Activated B cell treated with CpG ODN at 0.5 μM for 24 hours (primary cell): ENCODE data around the gene USE1. TPM values are rescaled to one million over a fixed set of nuclear protein-coding genes. Genes with fewer than 3 reads are reported as not detected.

Source experiments
- ATAC-seq: fragments of 200-7000 bp; cut with Tn5 transposase; one replicate; pipeline ENCODE4 v1.10.0; 2021; ENCODE audit warnings: low read depth, mild to moderate bottlenecking, moderate library complexity
- CTCF ChIA-PET: fragments of 350-600 bp; sonication (Branson Sonifier 250); formaldehyde crosslinking; loops from one replicate; lab custom pipeline; 2021; ENCODE audit warnings: antibody characterized with exemption; lab: Charles Lee
- POLR2A ChIA-PET: fragments of 350-600 bp; sonication (Branson Sonifier 250); formaldehyde crosslinking; loops from one replicate; lab custom pipeline; 2021; ENCODE audit warnings: antibody characterized with exemption; lab: Charles Lee
- DNase-seq: peaks from one replicate; pipeline ENCODE4 v3.0.0; 2022
- H3K27ac Mint-ChIP-seq: one replicate; pipeline ENCODE4 v1.8.0; 2020; ENCODE audit warnings: mixed read lengths
- H3K27me3 Mint-ChIP-seq: one replicate; pipeline ENCODE4 v1.8.0; 2021; ENCODE audit warnings: mixed read lengths
- H3K36me3 Mint-ChIP-seq: one replicate; pipeline ENCODE4 v1.8.0; 2021; ENCODE audit warnings: low read depth, mixed read lengths
- H3K4me1 Mint-ChIP-seq: one replicate; pipeline ENCODE4 v1.8.0; 2021; ENCODE audit warnings: mixed read lengths
- H3K4me3 Mint-ChIP-seq: one replicate; pipeline ENCODE4 v1.8.0; 2020; ENCODE audit warnings: mild to moderate bottlenecking, mixed read lengths
- H3K9me3 Mint-ChIP-seq: one replicate; pipeline ENCODE4 v1.8.0; 2020; ENCODE audit warnings: mixed read lengths
- intact Hi-C: fragments of 100-400 bp; cut with micrococcal nuclease; formaldehyde crosslinking; loops from one replicate; pipeline ENCODE4 v1.15.1; 2024
- total RNA-seq: library from RNA; stranded (reverse); gene quantifications from 2 replicates; pipeline ENCODE4 v1.2.3, GENCODE V29; 2022
- TF ChIP-seq, protein P1 (sequence below): fragments of 200-600 bp; IDR thresholded peaks from one replicate; pipeline ENCODE4 v1.8.0; 2022; ENCODE audit warnings: antibody characterized with exemption, mild to moderate bottlenecking

The USE1 gene
- total RNA-seq, 1 donor from 2014 or later: 43.4 TPM

DNA sequence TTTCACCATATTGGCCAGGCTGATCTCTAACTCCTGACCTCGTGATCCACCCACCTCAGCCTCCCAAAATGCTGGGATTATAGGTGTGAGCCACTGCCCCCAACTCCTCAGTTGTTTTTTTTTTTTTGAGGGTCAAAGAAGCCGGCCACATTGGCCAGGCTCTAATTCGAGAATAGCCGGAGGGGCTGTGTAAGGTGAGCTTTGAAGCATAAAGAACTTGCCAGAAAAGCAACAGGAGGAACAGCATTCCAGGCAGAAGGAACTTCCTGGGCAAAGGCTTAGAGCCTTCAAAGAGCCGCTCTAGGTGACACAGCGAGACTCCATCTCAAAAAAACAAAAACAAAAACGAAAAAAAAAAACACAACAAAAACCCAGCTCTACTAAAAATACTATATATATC, 50.9 kb downstream of the USE1 start:
- Mint-ChIP-seq H3K27me3 (no peaks in the 10 kb centered on the region), H3K27ac (peak overlapping the region; percentile 93), H3K4me1 (peaks cover 30% of the 10 kb centered on the region), H3K36me3 (peaks cover 21% of the 10 kb centered on the region), H3K4me3 (no peak overlapping the region), H3K9me3 (no peaks in the 10 kb centered on the region)
- TF ChIP-seq, protein P1, sequence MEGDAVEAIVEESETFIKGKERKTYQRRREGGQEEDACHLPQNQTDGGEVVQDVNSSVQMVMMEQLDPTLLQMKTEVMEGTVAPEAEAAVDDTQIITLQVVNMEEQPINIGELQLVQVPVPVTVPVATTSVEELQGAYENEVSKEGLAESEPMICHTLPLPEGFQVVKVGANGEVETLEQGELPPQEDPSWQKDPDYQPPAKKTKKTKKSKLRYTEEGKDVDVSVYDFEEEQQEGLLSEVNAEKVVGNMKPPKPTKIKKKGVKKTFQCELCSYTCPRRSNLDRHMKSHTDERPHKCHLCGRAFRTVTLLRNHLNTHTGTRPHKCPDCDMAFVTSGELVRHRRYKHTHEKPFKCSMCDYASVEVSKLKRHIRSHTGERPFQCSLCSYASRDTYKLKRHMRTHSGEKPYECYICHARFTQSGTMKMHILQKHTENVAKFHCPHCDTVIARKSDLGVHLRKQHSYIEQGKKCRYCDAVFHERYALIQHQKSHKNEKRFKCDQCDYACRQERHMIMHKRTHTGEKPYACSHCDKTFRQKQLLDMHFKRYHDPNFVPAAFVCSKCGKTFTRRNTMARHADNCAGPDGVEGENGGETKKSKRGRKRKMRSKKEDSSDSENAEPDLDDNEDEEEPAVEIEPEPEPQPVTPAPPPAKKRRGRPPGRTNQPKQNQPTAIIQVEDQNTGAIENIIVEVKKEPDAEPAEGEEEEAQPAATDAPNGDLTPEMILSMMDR: no peak
- ATAC-seq (no peak), DNase-seq (no peak)
- intact Hi-C loops: loop anchor here (2.0 to 5.0 kb wide), 5 partner anchors 15 to 1934 kb away; partner anchors contain the start of genes ANKLE1 and BRD4
- POLR2A ChIA-PET: interaction anchor here (0.7 to 3.1 kb wide), 20 partner anchors 9 to 680 kb away, joined by 3 to 40 read pairs (median 4); partner anchors contain the start of genes ANKLE1, BST2, DDA1 and JAK3
- CTCF ChIA-PET: interaction anchor here (1.0 to 1.5 kb wide), 4 partner anchors 14 to 31 kb away, joined by 3 to 5 read pairs (median 4); partner anchors contain the start of gene ANKLE1

DNA sequence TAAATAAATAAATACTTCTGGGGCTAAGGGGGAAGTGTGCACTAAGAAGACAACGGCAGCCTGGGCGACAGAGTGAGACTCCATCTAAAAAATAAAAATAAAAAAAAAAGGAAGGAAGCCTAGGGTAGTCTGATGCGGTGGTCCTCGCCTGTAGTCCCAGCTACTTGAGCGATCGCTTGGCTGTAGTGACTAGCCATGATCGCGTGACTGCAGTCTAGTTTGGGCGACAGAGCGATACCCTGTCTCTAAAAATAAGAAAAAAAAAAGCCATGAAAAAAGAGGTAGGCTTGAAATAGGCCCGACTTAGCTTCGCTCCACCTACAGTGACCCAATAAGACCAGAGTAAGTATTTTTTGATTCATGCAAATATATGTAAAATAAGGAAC, 51.4 kb downstream of the USE1 start:
- DNase-seq (peak; percentile 38), ATAC-seq (no peak)
- TF ChIP-seq, protein P1: no peak
- CTCF ChIA-PET: interaction anchor here (0.6 to 1.9 kb wide), 8 partner anchors 14 to 191 kb away, joined by 3 to 6 read pairs (median 3); partner anchors contain the start of genes ABHD8, ANKLE1, HAUS8 and MRPL34
- POLR2A ChIA-PET: interaction anchor here (0.5 to 3.1 kb wide), 29 partner anchors 8 to 999 kb away, joined by 3 to 40 read pairs (median 4); partner anchors contain the start of genes ANKLE1, BST2, DDA1 and JAK3
- Mint-ChIP-seq H3K4me3 (peak overlapping the region; percentile 91), H3K27me3 (no peaks in the 10 kb centered on the region), H3K27ac (peak overlapping the region; percentile 93), H3K4me1 (peaks cover 29% of the 10 kb centered on the region), H3K36me3 (peaks cover 26% of the 10 kb centered on the region), H3K9me3 (no peaks in the 10 kb centered on the region)
- intact Hi-C loops: loop anchor here (2.0 to 5.0 kb wide), 5 partner anchors 14 to 1934 kb away; partner anchors contain the start of genes ANKLE1 and BRD4

DNA sequence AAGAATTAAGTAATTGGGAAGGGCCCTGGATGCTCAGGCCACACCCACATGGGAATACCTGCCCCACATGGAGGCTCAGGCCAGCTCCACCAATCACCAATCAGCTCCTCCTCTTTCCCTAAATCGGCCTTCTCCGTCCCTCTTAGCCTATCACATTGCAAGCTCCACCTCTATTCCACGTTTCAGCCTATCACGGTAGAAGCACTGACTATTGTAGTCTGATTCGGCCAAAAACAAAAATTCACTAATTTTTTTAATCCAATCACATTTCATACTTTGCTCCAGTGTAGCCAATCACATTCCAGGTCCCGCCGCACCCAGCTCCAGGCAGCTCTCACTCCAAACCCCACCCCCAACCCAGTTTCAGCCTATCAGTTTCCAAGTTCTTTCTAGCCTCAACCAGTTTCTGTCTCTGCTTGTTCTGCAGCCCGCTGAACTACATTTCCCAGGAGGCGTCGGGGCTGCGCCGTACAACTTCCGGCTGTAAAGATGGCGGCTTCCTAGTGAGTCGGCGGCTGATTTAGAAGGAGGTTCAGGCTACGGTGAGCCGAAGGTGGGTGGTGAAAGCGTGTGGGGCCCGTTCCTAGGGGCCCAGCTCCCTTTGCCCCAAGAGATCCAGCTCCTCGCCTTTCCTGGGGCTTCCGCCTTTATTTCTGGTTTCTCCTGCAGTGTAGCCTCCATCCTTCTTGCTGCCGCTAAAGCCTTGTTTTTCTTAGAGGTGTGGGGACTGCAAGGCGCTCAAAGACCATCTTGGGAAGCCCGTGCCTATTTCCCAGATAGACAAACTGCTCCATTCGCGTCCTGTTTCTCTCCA, 52.0 kb downstream of the USE1 start, which contains the start of gene BABAM1:
Gene BABAM1, plus strand, starts transcription at position 469 of the 814 bp plus-strand sequence. CDS start 1,364 bp downstream, outside the sequence.
- peaks cover 29% of the 10 kb centered on the region for H3K4me1 Mint-ChIP-seq
- ATAC-seq: peak; percentile 89
- H3K27ac Mint-ChIP-seq: peak within 1 kb of the TSS; percentile 93
- H3K9me3 Mint-ChIP-seq: no peaks in the 10 kb centered on the region
- TF ChIP-seq, protein P1: no peak
- DNase-seq: peak; percentile 81
- H3K4me3 Mint-ChIP-seq: peak within 1 kb of the TSS; percentile 91
- intact Hi-C loops: loop anchor here (1.0 to 5.0 kb wide), 12 partner anchors 14 to 1935 kb away; partner anchors contain the start of genes ANKLE1, ANO8, BRD4 and DDA1
- ChIA-PET POLR2A (interaction anchor here (0.5 to 3.1 kb wide), 27 partner anchors 8 to 1000 kb away, joined by 3 to 40 read pairs (median 4); partner anchors contain the start of genes ANKLE1, BST2, DDA1 and MRPL34), CTCF (interaction anchor here (0.6 to 1.9 kb wide), 10 partner anchors 13 to 432 kb away, joined by 3 to 6 read pairs (median 3); partner anchors contain the start of genes ABHD8, ANKLE1, HAUS8 and MRPL34)
- peaks cover 26% of the 10 kb centered on the region for H3K36me3 Mint-ChIP-seq
- H3K27me3 Mint-ChIP-seq: no peaks in the 10 kb centered on the region

DNA sequence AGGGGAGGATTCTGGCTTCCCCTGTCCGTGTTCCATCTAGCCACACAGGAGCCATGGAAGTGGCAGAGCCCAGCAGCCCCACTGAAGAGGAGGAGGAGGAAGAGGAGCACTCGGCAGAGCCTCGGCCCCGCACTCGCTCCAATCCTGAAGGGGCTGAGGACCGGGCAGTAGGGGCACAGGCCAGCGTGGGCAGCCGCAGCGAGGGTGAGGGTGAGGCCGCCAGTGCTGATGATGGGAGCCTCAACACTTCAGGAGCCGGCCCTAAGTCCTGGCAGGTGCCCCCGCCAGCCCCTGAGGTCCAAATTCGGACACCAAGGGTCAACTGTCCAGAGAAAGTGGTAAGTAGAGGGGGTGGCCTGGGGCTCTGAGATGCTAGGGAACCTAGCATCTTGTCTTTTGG, 53.6 kb downstream of the USE1 start:
- CTCF ChIA-PET: no interaction called here
- no peak overlapping the region for H3K27ac Mint-ChIP-seq
- H3K9me3 Mint-ChIP-seq: no peaks in the 10 kb centered on the region
- H3K36me3 Mint-ChIP-seq: peaks cover 32% of the 10 kb centered on the region
- peaks cover 29% of the 10 kb centered on the region for H3K4me1 Mint-ChIP-seq
- TF ChIP-seq, protein P1: no peak
- H3K4me3 Mint-ChIP-seq: peak overlapping the region; percentile 32
- DNase-seq (no peak), ATAC-seq (no peak)
- POLR2A ChIA-PET: interaction anchor here (2.2 to 3.1 kb wide), 2 partner anchors 13 to 43 kb away, joined by 9 to 40 read pairs; partner anchors contain the start of genes ANKLE1 and OCEL1
- no peaks in the 10 kb centered on the region for H3K27me3 Mint-ChIP-seq
- intact Hi-C loops: loop anchor here (5.0 kb wide), 1 partner anchor 1936 kb away; the partner anchor contains the start of gene BRD4

Other genes with a start within 250 kb of the USE1 start
- gene CPAMD8, start 188.5 kb upstream of the USE1 start, total RNA-seq: 1.7 and 1.8 TPM in 2 replicates
- gene HAUS8, start 139.9 kb upstream of the USE1 start, total RNA-seq: 15.8 and 17.8 TPM in 2 replicates
- 217 and 239 TPM in 2 replicates for gene MYO9B, start 139.6 kb upstream of the USE1 start, total RNA-seq
- 22.4 and 25.8 TPM in 2 replicates for gene OCEL1, start 10.9 kb downstream of the USE1 start, total RNA-seq
- gene NR2F6, start 30.6 kb downstream of the USE1 start, total RNA-seq: 4.3 and 4.6 TPM in 2 replicates
- 0.42 and 0.44 TPM in 2 replicates for gene USHBP1, start 49.4 kb downstream of the USE1 start, total RNA-seq
- gene BABAM1, start 52.1 kb downstream of the USE1 start, total RNA-seq: 121 and 135 TPM in 2 replicates
- 7.9 and 9.1 TPM in 2 replicates for gene ANKLE1, start 66.5 kb downstream of the USE1 start, total RNA-seq
- 5.4 and 6.6 TPM in 2 replicates for gene ABHD8, start 88.1 kb downstream of the USE1 start, total RNA-seq
- 38.2 and 46.1 TPM in 2 replicates for gene MRPL34, start 90.5 kb downstream of the USE1 start, total RNA-seq
- 31.1 and 31.7 TPM in 2 replicates for gene DDA1, start 94.2 kb downstream of the USE1 start, total RNA-seq
- gene ANO8, start 119.5 kb downstream of the USE1 start, total RNA-seq: 2.1 and 2.2 TPM in 2 replicates
- 32.4 and 40.2 TPM in 2 replicates for gene GTPBP3, start 122.2 kb downstream of the USE1 start, total RNA-seq
- 0.84 TPM in 1 of 2 replicates, not detected in the other for gene PLVAP, start 162.0 kb downstream of the USE1 start, total RNA-seq
- gene CCDC194, start 178.8 kb downstream of the USE1 start, total RNA-seq: 1.7 and 3.9 TPM in 2 replicates
- 120 and 121 TPM in 2 replicates for gene BST2, start 190.3 kb downstream of the USE1 start, total RNA-seq
- gene MVB12A, start 204.7 kb downstream of the USE1 start, total RNA-seq: 22.8 and 23.3 TPM in 2 replicates
- gene TMEM221, start 233.3 kb downstream of the USE1 start, total RNA-seq: not detected in 2 replicates
- not detected in 2 replicates for gene NXNL1, start 245.6 kb downstream of the USE1 start, total RNA-seq